Stimulated activated CD4-positive, alpha-beta T cell treated with anti-CD3 and anti-CD28 coated beads, TNF-alpha, amount 100 ng/mL, for 1 hour (primary cell): ENCODE data around the gene ZCCHC7.

Source experiments
- DNase-seq, 3 donors: peaks; one replicate each; pipeline ENCODE4 v3.0.0-alpha.2; 2020; ENCODE audit warnings: low read depth in 3 of 3, low spot score in 1 of 3

The ZCCHC7 gene

DNA sequence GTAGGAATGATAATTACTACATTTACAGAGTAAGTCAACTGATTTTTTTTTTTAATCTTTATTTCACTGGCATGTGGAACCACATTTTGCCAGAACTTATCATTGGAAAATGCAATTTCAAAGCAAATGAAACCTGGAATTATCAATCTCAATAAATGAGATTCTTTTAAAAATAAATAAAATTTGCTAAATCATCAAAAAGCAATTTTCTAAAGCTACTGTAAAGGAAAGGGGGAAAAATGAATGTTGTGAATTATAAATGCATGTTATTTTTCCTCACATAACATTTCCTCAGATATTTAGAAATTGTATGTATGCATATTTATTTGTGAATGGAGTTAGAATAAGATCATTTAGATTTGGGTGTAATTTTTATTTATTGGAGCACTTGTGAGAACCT is 212.2 kb downstream of the ZCCHC7 start:
- no peak for DNase-seq

DNA sequence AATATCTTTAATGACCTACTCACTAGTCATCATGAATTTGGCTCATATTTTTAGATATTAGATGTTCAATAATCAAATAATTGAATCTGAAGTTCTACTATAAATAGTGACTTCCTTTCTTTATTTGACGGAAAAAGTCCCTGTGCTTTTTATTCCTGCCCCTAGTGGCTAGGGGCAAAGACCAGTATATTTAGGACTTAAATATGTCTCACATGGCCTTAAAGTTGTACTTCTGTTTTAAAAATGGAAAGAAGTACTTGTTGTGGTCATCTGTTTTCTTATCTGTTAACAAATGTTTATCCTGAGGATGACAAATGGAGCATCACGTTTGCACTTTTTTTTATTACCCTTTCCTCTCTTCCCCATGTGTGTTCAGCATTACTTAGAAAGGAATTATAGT is 212.9 kb downstream of the ZCCHC7 start:
- DNase-seq, result no peak

DNA sequence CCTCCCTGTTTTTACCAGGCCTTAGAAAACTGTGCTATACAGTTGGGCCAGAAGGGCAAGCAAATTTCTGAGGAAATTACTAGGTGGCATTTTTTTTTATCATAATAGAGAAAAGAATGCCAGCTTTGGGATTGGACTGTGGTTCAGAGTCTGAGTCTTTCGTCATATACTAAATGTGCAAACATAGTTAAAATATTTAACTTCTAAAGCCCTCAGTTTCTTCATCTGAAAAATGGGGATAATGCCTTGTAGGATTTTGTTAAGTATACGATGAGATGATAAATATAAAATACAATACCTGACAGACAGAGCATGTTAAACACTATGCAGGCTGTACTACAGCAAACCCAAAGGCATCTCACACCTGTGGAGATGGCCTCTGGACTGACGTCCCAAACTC is 214.9 kb downstream of the ZCCHC7 start:
- no peak for DNase-seq

DNA sequence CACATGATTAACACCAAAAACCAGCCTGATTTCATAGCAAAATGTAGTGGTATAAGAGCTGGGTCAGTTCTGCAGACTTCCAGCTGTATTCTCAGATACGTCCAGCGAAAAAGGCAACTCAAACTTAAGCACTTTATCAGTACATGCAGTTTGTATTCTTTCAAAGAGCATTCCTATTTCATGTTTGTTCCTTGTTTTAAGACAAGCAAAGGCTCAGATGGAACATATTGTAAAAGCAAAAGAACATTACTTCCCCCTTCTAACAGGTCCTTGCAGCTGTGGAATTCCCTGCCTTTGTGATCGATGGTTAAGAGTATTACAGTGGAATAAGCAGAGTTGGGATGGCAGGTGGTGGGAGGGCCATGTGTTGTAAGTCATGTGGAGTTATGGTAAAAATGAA is 215.8 kb downstream of the ZCCHC7 start:
- no peak for DNase-seq

DNA sequence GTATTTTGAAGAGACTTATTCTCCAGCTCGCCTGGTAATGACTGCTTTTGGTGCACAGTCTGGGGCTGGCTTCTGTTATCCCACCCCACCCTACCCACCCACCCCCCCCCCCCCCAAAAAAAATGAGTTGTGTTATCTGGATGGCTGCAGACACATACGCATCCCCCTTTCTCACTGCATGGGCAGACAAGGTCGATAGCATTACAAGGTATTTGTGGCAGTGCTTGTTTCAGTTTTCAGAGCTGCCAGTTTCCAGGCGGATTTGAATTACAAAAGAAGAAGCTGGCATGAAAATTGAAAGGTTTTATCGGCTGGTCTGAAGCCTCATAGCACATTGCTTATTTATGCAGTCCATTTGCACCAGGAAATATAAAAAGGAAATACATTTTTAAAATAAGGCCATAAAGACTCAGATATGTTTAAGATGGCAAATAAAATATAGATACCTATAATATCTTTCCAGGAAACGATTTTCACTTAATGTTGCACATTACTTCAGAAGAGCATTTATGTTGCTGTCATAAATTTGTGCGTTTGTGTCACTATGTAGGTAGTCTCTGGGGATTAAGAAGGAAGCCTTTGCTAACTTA is 217.0 kb downstream of the ZCCHC7 start:
- DNase-seq, result no peak

DNA sequence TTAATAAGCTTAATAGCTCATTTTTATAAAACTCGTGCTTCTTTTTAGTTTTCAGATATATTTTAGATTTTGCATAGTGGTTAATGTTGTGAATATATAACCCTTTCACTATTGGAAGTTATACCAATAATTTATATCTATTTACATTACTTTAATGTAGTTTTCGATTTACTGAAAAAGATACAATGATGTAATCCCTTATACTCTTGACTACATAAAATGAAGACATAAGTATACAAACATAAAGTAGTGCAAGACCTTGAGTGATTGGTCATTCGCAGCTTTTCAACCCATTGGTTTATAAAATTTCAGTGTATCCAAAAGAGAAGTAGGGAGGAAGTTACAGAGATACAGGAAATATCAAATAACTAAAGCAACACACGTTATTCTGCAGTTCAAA is 217.8 kb downstream of the ZCCHC7 start:
- no peak for DNase-seq

DNA sequence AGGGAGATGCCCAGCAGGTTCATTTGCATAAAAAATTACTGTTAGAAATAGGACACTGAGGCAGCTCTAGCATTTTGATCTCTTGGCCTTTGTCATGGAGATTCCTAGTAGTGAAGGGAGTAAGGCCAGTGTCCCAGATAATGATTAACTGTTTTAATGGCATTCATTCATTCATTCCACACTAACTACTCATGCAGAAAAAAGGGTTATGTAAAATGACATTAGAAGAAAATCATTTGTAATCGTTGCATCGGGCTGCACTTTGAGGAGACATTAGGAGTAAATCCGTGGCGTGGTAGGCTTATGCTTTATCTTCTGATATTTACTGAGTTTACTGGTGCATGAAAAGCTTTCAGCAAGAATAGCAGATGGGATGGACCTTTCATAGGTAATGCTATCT is 219.5 kb downstream of the ZCCHC7 start:
- no peak for DNase-seq

DNA sequence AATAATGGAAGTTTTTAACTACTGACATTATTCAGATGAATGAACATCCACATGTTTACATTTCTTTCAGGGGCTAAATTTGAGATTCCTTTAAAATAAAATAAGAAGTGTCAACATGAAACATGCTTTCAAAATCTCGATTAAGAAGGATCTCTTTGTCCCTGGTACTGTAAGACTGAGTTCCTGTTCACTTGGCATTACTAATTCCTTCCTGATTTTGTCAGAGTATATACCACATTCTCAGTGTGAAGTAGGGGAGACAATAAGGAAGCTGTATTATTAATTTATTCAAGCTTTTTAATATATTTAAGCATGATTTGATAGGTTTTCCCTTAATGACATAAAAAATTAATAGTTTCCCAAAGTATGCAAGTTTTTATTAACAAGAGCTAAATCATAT is 220.6 kb downstream of the ZCCHC7 start:
- no peak for DNase-seq

DNA sequence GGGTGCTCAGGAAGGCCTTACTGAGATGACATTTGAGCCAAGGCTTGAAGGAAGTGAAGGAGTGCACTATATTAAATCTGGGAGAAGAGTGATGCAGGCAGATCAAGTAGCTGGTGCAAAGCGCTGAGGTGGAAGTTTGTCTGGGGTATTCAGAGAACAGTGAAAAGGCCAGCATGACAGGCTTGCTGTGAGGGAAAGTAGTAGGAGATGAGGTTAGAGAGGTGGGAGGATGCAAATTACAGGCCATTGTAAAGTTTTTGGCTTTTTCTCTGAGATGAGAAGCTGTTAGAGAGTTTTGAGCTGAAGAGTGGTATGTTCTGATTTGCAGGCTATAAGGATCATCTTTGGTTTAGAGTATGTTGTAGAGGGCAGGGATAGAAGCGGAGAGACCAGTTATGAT is 221.3 kb downstream of the ZCCHC7 start:
- no peak for DNase-seq

DNA sequence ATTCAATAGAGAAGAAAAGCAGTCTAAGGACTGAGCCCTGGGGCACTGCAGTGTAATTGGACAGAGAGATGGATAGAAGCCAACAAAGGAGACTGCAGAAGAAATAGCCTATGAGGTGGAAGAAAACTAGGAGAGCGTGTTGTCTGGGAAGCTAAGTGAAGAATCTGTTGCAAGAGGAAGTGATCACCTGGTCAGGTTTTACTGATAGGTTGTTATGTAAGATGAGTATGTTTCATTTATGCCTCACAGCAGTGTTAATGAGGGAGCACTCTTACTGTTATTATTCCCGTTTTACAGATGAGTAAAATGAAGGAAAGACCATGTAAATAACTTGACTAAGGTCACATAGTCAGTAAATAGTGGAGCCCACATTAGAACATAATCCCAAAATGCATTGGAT is 222.1 kb downstream of the ZCCHC7 start:
- no peak for DNase-seq

DNA sequence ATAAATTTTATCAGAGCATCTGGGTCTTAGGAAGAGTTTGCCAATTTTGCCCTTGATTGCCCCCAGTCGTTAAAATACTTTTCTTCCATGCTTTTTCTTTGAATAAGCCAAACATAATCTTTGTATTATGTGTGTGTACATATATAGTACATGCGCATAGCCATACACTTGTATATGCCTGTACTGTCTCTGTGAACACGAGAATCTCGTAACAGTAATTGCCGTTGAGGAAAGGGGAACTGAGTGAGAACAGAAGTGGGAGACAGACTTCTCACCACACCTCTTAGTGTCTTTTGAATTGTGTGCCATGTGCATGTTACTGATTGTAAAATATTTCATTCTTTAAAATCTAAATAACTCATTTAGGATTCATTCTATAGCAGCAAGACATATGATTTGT is 222.5 kb downstream of the ZCCHC7 start:
- no peak for DNase-seq

DNA sequence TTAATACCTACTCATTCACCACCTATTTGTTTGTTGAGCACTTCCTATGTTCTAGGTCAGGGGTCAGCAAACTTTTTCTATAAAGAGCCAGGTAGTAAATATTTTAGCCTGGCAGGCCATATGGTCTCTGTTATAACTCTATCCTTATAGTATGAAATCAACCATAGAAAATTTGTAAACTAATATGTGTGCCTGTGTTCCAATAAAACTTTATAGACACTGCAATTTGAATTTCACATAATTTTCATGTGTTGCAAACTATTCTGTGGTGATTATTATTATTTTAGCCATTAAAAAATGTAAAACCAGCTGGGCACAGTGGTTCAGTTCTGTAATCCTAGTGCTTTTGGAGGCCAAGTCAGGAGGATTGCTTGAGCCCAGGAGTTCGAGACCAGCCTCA is 223.3 kb downstream of the ZCCHC7 start:
- no peak for DNase-seq

DNA sequence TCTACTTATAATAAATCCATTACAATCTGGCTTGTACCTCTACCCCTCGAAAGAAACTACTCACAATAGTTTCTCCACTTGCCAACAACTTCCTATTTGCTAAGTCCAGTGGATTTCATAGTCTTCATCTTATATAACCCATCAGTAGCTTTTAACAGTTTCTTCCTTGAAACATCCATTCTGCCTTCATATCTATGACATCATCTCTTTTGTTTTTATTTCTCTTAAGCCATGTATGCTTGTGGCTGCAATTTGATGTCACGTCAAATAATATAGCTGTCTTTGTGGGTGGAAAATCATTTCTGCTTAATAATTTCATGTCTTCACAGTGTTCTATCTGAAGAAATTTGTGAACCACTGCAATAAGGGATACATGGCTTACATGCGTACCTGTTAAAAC is 224.7 kb downstream of the ZCCHC7 start:
- no peak for DNase-seq

DNA sequence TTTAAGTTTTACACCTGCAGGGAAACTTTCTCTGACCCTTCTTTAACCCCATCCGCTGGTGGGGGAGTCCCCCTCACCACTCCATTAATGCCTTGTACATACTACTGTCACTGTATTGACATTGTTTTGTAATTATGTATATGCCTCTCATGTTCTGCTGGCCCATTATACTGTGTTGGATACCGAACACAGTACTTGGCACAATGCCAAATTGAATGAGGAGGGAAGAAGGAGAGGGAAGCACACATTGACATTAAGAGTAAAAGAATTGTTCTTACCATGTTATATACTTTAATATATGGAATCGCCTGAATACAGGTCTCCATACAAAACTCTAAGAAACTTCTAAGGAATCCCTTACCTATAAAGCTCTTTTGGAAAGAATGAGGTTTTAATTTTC is 228.5 kb downstream of the ZCCHC7 start:
- DNase-seq, result no peak

DNA sequence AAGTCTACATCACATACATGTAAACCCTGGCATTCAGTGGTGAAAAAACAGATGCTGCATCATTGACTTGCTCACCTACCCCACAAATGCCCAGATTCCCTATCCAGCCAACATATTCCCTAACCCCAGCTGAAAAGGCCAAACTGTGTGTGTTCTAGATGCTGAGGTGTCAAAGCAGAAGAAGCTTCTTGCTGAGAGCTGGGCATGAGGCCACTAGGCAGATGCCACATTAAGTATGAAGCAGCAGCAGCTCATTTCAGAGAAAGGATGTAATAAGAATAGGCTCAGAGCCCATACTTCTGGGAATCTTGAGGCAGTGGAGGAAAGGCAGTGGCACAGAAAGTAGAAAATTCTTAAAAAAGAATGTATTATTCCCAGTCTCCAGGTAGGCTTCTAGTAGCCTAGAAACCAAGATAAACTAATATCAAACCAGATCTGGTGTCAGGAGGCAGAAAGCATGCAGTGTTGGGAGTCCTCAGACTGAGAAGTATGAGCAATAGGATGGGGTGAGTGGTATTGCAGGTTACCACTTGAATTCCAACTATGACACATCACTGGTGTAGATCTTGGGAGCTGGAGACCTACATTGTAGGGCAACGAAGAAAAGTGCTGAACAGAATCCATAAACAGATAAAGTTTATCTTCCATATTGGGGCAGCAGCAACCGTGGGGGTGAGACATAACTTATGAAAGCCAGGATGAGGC is 230.3 kb downstream of the ZCCHC7 start:
- DNase-seq, result no peak

DNA sequence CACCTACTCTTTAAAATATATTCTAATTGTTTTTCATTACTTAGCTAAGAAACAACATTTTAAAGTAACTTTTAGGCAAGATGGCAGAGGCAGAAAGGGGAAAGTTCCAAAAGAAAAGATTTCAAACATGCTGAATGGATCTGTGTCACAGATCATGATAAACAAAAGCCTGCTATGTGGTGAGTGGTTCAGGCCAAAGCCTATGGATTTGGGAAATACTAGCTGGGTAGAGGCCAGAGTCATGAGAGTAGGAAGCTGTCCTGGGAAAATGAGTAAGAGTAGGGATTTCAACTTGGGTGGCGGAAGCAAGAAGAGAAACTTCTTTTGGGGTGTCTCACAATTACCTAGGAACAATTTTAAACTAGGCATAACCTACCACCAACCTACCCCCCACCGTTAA is 233.4 kb downstream of the ZCCHC7 start:
- DNase-seq, result no peak

DNA sequence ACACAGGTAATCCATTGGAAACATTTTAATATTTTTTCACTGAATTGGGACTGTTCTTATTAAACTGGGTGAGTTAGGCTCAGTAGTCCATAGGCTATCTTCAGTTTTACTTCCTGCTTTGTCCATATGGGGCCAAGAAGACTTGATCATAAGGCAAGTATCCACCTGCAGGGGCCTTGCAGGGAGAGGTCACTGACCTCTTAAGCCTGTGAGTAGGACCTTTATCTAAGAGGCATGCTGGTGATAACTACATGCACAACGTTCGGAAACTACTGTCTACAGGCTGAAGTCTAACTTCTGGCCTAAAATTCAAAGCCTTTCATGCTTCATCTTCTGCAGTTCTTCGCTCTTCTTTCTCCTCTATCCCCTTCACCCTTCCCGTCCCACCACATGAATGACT is 242.1 kb downstream of the ZCCHC7 start:
- DNase-seq, result no peak

DNA sequence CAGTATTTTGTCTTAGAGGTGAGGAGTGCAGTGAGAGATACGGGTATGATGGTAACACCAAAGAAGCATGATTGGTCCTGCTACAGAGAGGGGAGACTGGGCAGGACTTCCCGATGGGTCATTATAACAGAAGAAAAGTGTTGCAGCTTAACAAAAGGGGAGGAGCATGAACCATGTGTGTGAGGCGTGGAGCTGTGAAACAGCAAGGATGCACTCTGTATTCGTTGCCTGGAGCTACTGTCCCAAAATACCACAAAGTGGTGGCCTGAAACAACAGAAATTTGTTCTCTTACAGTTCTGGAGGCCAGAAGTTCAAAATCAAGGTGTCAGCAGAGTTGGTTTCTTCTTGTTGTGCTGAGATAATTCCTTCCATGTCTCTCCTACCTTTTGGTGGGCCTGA is 242.8 kb downstream of the ZCCHC7 start:
- no peak for DNase-seq

DNA sequence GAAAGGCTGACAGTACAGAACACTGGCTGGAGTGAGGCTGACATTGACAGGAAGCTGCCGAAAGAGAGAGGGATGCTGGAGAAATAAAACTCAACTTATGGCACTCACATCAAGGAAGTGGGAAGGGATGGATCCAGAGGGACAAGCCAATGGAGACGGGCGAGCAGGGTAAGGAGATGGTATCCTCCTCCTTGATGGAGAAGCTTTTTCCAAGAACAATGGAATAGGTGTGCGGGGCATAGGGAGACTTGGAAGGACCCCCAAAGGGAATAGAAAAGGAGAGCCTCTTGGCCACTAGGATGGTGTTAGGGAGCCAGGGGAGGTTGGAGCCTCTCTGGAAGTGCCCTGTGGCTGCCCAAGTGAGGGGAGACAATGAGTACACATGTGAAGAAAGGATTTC is 243.8 kb downstream of the ZCCHC7 start:
- no peak for DNase-seq

DNA sequence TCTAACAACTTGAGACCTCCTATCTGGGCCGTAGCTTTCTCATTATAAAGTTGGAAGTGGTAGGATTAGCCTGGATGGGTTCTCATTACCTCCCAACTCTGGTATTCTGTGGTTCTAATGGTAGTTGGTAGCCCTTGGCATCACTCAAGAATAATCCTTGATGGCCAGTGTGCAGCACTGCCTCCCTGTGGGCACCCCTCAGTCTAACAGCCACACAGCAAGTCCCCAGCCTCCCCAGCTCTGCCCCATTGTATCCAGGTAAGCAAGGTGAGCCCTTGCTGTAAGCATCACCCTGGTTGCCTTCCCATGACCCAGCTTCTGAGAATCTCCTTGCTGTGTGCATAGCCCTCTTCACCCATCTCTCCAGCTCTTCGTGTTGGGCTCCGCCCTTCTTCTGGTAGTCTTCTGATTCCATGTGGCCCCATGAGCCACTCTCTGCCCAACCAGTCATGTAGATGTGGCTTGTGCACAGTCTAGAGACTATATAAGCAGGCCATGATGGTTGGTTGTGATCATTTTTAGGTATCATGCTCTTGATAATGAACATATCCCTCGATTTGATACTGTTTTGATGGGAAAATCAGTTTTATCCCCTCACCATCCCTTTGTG is 244.5 kb downstream of the ZCCHC7 start:
- DNase-seq, result no peak

DNA sequence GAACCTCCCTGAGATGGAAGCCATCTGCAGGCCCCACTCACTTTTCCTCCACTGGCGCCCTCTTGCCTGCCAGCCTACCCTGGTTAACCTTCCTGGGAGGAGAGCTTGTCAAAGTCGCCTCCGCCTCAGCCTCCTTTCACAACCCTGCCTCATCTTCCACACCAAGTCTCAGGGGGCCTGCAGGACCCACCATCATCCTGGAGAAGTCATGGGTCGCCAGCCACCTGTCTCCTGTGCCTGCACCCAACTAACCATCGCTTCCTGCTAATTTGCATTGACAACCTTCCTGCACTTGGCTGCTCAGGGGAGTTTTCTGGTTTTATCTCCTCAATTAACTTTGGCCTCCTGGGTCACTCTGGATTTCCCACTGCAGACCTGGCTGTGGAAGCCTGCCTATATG is 249.3 kb downstream of the ZCCHC7 start:
- DNase-seq, result no peak

DNA sequence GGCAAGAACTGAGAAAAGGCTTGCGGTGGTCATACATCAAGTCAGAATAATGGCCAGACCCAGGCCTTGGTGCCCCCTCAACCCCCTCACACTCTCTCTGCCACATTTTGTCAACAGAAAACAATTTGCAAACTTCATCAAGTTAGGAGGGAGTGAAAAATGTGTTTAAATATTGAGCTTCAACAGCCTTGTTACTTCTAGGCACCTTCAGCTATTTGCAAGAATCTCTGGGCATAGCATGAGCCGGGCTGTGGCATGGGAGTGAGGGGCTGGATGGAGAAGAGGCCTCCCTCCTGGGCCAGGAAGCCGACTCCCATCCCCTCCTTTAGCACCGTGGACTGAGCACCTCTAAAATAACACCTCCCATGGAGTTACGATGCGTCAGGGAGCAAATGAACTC is 249.9 kb downstream of the ZCCHC7 start:
- DNase-seq, result no peak

DNA sequence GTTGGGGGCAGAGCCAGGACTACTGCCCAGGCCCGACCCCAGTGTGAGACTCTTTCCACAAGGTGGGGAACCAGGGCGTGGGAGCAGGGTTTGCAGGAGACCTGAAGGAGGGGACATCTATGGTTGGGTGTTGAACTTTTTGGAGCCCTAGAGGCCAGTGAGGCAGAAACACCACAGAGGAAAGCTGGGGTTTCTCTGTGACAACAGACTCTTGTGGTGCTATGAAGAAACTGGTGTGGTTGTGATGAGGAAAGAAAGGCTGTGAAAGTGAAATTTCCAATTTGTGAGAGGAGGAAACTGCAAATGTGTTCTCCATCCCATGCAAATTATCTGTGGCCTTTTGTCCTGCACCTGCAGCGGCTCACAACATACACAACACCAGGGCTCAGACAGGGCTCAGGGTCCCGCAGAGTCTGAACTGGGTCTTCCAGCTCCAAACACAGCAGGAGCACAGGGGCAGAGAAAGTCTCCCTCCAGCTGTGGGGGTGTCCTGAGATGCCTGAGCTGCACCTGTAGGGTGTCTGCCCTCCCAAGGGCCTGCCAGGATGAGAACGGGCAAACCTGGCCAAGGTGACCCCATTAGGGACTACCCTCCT is 250.7 kb downstream of the ZCCHC7 start:
- DNase-seq, result no peak
